BLaER1 (cell line): ENCODE data around the gene CREB3L1.
A peak's percentile ranks its signal among the peaks of the same experiment; 100 is the strongest.

Experiments
- H3K27ac ChIP-seq: shearing (Covaris generic); formaldehyde crosslinking; 2 replicates; pipeline ENCODE4 v1.8.1; 2022
- H3K27me3 ChIP-seq: shearing (Covaris generic); formaldehyde crosslinking; 2 replicates; pipeline ENCODE4 v1.8.1; 2022
- H3K36me3 ChIP-seq: shearing (Covaris generic); formaldehyde crosslinking; 2 replicates; pipeline ENCODE4 v1.8.1; 2022
- H3K4me1 ChIP-seq: shearing (Covaris generic); formaldehyde crosslinking; 2 replicates; pipeline ENCODE4 v1.8.1; 2022
- H3K4me2 ChIP-seq: shearing (Covaris generic); formaldehyde crosslinking; 2 replicates; pipeline ENCODE4 v1.8.1; 2022
- H3K4me3 ChIP-seq: shearing (Covaris generic); formaldehyde crosslinking; 2 replicates; pipeline ENCODE4 v1.8.1; 2022
- H3K9ac ChIP-seq: shearing (Covaris generic); formaldehyde crosslinking; 2 replicates; pipeline ENCODE4 v1.8.1; 2022
- H3K9me3 ChIP-seq: shearing (Covaris generic); formaldehyde crosslinking; 2 replicates; pipeline ENCODE4 v1.8.1; 2022
- H4K20me1 ChIP-seq: shearing (Covaris generic); formaldehyde crosslinking; 2 replicates; pipeline ENCODE4 v1.8.1; 2022
- Cebpa-rat ChIP-seq: shearing (Covaris generic); IDR thresholded peaks from 2 replicates; pipeline ENCODE4 v1.8.1; 2022

The CREB3L1 gene

DNA sequence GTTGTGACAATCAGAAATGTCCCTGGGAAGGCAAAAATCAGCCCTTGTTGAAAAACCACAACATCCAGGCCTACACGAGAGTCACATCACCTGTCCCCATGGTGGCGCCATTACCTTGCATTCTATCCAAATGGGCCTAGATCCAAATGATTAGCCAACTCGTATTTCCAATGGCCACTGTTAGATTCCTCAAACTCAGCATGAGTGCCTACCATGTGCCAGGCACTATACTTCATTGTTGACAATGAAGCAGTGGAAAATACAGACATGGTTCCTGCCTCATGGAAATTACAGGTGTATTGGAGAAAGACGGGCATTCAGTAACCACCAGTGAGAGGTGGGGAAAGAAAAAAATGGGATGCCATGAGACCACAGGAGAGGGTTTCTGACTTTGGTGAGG, 29.8 kb upstream of the CREB3L1 start:
- no peaks in the 10 kb centered on the region for H3K36me3 ChIP-seq
- no peak overlapping the region for H3K4me3 ChIP-seq
- no peak overlapping the region for H3K9ac ChIP-seq
- no peaks in the 10 kb centered on the region for H4K20me1 ChIP-seq
- H3K4me1 ChIP-seq: peaks cover 26% of the 10 kb centered on the region
- no peak overlapping the region for H3K4me2 ChIP-seq
- no peak for TF ChIP-seq Cebpa-rat
- no peak overlapping the region for H3K27ac ChIP-seq
- no peaks in the 10 kb centered on the region for H3K27me3 ChIP-seq
- H3K9me3 ChIP-seq: no peaks in the 10 kb centered on the region

DNA sequence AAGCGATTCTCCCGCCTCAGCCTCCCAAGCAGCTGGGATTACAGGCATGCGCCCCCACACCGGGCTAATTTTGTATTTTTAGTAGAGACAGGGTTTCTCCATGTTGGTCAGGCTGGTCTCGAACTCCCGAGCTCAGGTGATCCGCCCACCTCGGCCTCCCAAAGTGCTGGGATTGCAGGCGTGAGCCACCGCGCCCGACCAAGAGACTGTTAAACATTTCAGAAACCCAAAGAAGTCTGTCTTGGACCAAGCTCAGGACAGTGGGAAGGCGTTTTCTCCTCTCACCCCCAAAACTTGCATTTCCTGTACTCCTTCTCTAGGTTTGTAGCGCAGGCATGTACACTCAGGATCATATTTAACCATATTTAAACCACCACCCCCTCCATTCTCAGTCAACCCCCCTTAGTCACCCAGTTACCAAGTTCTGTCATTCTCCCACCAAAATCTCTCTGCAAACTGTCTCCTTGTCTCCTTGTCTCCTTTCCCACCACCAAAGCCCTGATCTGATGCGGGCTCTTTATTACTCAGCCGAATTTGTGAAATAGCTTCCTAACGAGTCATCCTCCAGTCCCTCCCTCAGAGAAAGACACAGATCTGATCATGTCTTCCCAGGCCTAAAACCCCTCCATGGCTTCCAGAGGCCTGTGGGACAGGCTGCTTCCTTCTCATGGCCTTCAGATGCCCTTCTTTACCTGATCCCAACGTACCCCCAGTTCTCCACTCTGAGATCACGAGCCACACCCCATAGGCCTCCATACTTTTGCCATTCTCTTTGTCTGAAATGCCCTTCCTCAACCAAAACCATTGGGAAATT, 29.0 kb upstream of the CREB3L1 start:
- Histone ChIP-seq H3K27me3 (no peaks in the 10 kb centered on the region), H3K4me2 (no peak overlapping the region), H3K27ac (no peak overlapping the region), H3K9me3 (no peaks in the 10 kb centered on the region), H3K4me3 (no peak overlapping the region), H3K36me3 (no peaks in the 10 kb centered on the region), H4K20me1 (no peaks in the 10 kb centered on the region), H3K9ac (no peak overlapping the region), H3K4me1 (peaks cover 21% of the 10 kb centered on the region)
- no peak for TF ChIP-seq Cebpa-rat

DNA sequence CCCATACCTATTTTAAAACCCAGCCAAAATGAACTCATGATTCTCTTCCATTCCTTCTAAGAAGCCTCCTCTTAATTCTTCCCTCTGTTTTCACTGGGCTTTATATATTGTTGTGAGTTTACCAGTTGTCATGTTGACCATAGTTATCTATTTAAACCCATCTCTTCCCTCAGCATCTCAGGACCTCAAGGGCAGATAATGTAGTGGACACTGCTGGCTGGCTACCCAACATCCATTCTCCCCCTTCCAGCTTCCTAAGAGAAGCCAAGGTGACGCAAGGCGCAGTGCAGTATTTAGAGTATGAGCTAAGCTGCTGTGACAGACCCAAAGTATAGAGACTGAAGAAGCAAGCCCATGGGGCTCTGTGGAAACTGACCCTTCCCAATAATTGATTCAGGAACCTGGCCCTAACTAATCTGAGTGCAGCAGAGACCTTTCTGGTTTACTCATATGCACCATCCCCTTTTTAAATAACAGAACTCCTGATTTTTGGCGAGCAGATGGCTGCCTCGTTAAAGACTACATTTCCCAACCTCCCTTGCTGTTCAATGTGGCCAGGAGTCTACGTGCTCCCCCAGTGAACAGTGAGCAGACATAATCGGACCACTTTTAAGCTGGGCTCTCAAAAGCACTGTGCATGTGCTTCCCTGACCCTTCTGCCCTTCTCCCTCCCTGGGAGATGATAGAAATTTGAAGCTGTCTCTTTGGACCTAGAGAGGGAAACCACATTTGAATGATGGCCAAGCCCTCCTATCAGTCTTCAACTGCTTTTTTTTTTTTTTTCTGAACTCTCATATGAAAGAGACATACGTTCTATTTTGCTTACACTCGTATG, 28.1 kb upstream of the CREB3L1 start:
- Histone ChIP-seq H4K20me1 (no peaks in the 10 kb centered on the region), H3K4me1 (peaks cover 17% of the 10 kb centered on the region), H3K9ac (no peak overlapping the region), H3K4me3 (no peak overlapping the region), H3K27me3 (no peaks in the 10 kb centered on the region), H3K9me3 (no peaks in the 10 kb centered on the region), H3K36me3 (no peaks in the 10 kb centered on the region), H3K27ac (no peak overlapping the region), H3K4me2 (no peak overlapping the region)
- TF ChIP-seq Cebpa-rat: no peak

DNA sequence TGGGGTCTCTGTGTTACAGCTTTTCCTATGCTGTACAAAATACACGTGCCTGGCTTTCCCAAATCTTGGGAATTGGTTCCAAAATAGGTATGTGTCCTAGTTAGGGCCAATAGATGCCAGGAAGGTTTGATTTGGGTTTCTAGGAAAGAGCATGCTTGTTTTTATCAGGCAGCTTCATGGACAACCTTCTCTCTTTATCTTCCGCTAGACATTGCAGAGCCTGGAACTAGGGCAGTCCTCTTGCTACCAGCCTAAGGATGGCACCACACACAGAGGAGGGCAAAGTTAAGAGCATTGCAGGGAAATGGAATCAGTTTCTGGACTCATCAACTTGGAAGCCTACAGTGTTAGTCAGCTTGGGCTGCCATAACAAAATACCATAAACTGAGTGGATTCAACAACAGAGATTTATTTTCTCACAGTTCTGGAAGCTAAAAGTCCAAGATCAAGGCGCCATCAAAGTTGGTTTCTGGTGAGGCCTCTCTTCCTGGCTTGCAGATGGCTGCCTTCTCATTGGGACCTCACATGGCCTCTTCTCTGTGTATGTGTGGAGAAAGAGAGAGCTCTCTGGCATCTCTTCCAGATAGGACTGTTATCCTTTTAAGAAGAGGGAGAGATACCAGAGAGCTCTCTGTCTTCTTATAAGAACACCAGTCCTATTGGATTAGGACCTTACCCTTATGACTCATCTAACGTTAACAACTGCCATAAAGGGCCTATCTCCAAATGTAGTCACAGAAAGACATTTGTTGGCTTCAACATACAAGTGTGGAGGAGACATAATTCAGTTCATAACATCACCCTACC, 27.3 kb upstream of the CREB3L1 start:
- Histone ChIP-seq H3K27ac (no peak overlapping the region), H3K9ac (no peak overlapping the region), H3K27me3 (no peaks in the 10 kb centered on the region), H3K4me3 (no peak overlapping the region), H3K36me3 (no peaks in the 10 kb centered on the region), H3K9me3 (no peaks in the 10 kb centered on the region), H3K4me2 (no peak overlapping the region), H3K4me1 (peaks cover 17% of the 10 kb centered on the region), H4K20me1 (no peaks in the 10 kb centered on the region)
- no peak for TF ChIP-seq Cebpa-rat

DNA sequence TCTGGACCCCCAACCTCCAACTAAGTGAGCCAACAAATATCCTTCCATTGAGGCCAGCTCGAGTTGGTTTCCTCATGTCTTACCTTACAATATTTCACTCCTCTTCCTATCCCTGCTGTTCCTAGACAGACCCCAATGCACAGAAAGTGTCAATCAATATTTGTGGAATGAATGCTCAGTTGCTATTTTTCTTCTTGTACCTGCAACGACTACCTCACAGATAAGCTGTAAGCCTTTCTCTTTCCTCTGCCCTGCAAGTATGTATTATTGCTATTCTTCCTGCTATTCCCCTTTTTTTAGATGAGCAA, 26.8 kb upstream of the CREB3L1 start:
- no peaks in the 10 kb centered on the region for H3K27me3 ChIP-seq
- H3K4me2 ChIP-seq: no peak overlapping the region
- H3K9me3 ChIP-seq: no peaks in the 10 kb centered on the region
- no peak for TF ChIP-seq Cebpa-rat
- no peak overlapping the region for H3K27ac ChIP-seq
- H3K36me3 ChIP-seq: no peaks in the 10 kb centered on the region
- peaks cover 17% of the 10 kb centered on the region for H3K4me1 ChIP-seq
- no peaks in the 10 kb centered on the region for H4K20me1 ChIP-seq
- no peak overlapping the region for H3K4me3 ChIP-seq
- no peak overlapping the region for H3K9ac ChIP-seq

DNA sequence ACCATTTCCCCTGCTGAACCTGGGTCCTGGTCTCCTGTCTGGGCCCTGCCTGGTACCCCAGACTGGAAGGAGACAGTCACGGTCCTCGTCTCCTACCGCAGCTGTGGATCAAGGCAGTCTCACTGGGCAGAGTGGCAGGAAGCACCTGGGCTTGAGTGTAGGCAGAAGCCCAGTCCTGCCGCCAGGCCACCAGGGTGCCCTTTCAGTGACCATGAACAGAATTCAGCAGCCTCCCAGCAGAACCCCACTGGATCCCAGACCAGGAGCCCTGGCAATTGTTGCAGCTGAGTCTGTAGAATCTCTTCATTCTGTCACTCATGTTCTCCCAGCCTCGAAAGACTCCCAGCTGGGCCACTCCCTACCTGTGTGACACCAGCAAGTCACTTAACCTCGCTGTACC, 25.5 kb upstream of the CREB3L1 start:
- Histone ChIP-seq H4K20me1 (no peaks in the 10 kb centered on the region), H3K9me3 (no peaks in the 10 kb centered on the region), H3K4me1 (peaks cover 17% of the 10 kb centered on the region), H3K27ac (peak overlapping the region; percentile 45), H3K4me2 (peak overlapping the region; percentile 67), H3K9ac (peak overlapping the region; percentile 18; the same call in 1 of the 2 replicates), H3K27me3 (no peaks in the 10 kb centered on the region), H3K4me3 (no peak overlapping the region), H3K36me3 (no peaks in the 10 kb centered on the region)
- no peak for TF ChIP-seq Cebpa-rat

DNA sequence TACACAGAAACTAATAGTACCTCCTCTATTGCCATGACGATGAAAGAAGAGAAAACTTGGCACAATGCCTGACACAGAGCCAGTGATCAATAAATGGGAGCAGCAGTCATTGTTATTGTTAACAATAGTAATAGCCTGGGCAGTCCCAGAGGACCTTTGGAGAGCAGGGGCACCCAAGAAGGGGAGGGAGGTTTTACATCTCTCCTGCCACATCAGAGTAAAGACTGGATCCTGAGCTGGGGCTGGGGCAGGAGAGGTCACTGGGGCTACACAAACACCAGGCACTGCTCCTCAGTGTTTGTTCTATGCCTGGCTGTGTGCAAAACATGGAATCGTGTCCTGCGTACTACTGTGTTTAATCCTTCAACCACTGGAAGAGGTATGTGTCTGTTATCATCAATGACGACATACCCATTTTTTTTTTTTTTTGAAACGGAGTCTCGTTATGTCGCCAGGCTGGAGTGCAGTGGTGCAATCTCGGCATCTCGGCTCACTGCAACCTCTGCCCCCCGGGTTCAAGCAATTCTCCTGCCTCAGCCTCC, 25.0 kb upstream of the CREB3L1 start:
- Histone ChIP-seq H3K4me3 (no peak overlapping the region), H3K27ac (peak overlapping the region; percentile 45; the same call in 1 of the 2 replicates), H3K4me2 (peak overlapping the region; percentile 67), H3K4me1 (peaks cover 17% of the 10 kb centered on the region), H3K27me3 (no peaks in the 10 kb centered on the region), H3K36me3 (no peaks in the 10 kb centered on the region), H4K20me1 (no peaks in the 10 kb centered on the region), H3K9me3 (no peaks in the 10 kb centered on the region), H3K9ac (0 out of 2 replicates have a peak overlapping the region, but pooled peaks have one; percentile 18)
- no peak for TF ChIP-seq Cebpa-rat

DNA sequence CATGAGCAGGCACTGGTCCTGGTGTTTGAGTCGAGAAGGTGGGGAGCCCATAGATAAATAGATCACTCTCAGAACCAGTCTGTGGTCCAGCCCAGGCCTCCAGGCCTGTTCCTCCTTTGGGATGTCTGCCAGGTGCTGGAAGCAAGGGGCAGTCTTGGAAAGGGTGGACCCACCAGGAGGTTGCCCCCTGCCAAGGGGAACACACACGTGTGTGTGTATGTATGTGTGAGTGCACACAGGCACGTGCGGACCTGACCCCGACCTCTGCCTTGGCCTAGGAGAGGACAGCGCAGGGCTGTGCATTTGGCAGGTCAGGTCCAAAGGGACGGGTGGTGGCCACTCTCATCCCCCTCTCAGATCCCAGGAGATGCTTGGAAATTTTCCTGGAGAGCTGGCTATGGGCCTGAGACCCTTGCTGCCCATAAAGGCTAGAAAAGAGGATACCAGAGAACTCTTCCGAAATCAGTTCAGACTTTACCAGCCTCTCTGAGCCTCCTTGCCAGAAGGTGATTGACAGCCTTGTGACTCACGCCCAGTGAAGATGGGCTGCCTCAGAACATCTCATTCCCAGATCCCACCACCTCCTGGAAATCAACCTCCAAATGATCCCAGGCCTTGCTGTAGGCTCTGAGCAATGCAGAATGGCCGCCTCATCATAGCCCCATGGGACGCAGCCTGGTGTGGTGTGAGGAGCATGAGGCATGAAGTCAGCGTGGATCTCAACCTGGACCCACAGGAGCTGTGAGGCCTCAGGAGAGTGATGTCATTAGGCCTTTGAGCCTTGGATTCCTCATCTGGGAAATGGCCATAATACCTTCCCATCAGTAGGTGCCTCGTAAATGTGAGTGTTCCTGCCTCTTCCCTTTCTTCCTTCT, 24.0 kb upstream of the CREB3L1 start:
- no peak overlapping the region for H3K27ac ChIP-seq
- no peaks in the 10 kb centered on the region for H4K20me1 ChIP-seq

DNA sequence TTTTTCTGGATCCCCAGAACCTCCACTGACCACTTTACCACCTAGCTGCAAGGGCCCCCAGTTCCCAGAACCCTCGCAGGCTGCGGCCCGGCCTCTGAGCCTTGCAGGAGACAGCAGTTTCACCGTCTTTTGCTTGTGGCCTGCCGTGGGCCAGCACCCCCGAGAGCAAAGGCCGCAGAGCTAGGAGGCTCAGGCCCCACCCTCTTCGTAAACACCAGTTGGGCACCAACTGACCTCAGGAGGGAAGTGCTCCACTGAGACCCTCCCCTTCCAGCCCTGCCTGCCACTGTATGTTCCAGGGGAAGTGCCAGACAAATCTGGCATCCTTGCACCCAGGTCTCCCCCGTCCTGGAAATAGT, 23.4 kb upstream of the CREB3L1 start:
- Histone ChIP-seq H3K36me3 (no peaks in the 10 kb centered on the region), H3K4me2 (no peak overlapping the region), H4K20me1 (no peaks in the 10 kb centered on the region), H3K9me3 (no peaks in the 10 kb centered on the region), H3K27me3 (no peaks in the 10 kb centered on the region), H3K4me1 (peaks cover 17% of the 10 kb centered on the region), H3K27ac (no peak overlapping the region), H3K4me3 (no peak overlapping the region), H3K9ac (no peak overlapping the region)
- no peak for TF ChIP-seq Cebpa-rat

More for the DNA sequence above, 24.0 kb upstream of the CREB3L1 start:
- H3K4me2 ChIP-seq: no peak overlapping the region
- H3K9ac ChIP-seq: no peak overlapping the region
- no peaks in the 10 kb centered on the region for H3K36me3 ChIP-seq
- no peak for TF ChIP-seq Cebpa-rat
- H3K4me1 ChIP-seq: peaks cover 17% of the 10 kb centered on the region
- H3K27me3 ChIP-seq: no peaks in the 10 kb centered on the region
- H3K4me3 ChIP-seq: no peak overlapping the region
- H3K9me3 ChIP-seq: no peaks in the 10 kb centered on the region
